ENCODE data around the gene KNOP1.

GRCh38 chr16:19728636-19728965, 10.6 kb upstream of the KNOP1 start:
- TF ChIP-seq CTCF (IDR thresholded peaks at IDR 0.05; ENCODE audit: extremely low read depth in 1 of 2, insufficient read depth in 1 of 2, low read depth in 1 of 2, low read length in 2 of 2) = no peak
- TF ChIP-seq POLR2A (IDR thresholded peaks at IDR 0.05; ENCODE audit: low read depth, low read length) = no peak
- TF ChIP-seq EZH2 (IDR thresholded peaks at IDR 0.05; ENCODE audit: borderline replicate concordance, low read depth, low read length, severe bottlenecking) = no peak
- TF ChIP-seq POLR2AphosphoS5 (IDR thresholded peaks at IDR 0.05; ENCODE audit: insufficient read depth, low read depth, low read length) = no peak
- TF ChIP-seq MAX (IDR thresholded peaks at IDR 0.05; ENCODE audit: insufficient read depth, insufficient read length) = no peak
- no peak for TF ChIP-seq MYC (IDR thresholded peaks at IDR 0.05; ENCODE audit: low read depth, low read length)

All from endothelial cell of umbilical vein (primary cell).